Measurements from ENCODE around the gene IRGC. TPM values are rescaled to one million over a fixed set of nuclear protein-coding genes. Genes with fewer than 3 reads are reported as not detected.

Gene IRGC
- total and polyA plus RNA-seq, 9 of the 15 experiments (the other 6 are each of a cell fraction or from before 2014, with no cell fraction given) = not detected

GRCh38 chr19:43674596-43674995 lies 41.3 kb upstream of the IRGC start:
- Histone ChIP-seq H4K20me1 (replicated peaks; ENCODE audit: control insufficient read depth, insufficient read depth, low read length) (no peaks in the 10 kb centered on the region), H3K9ac (ENCODE audit: insufficient read depth in 1 of 2, low read depth in 2 of 2, low read length in 2 of 2) (peak overlapping the region in 1 of 2 experiments; percentile 40; a peak in 1 of 4 replicates), H3K79me2 (ENCODE audit: control insufficient read depth, insufficient read depth, low read length) (no peaks in the 10 kb centered on the region), H3K27me3 (ENCODE audit: control insufficient read depth in 2 of 2, insufficient read depth in 2 of 2, low read length in 2 of 2) (no peaks in the 10 kb centered on the region), H3K9me1 (ENCODE audit: control insufficient read depth, insufficient read depth, low read length) (no peaks in the 10 kb centered on the region), H3K9me3 (replicated peaks; ENCODE audit: control insufficient read depth, insufficient read depth, low read depth, low read length) (no peaks in the 10 kb centered on the region), H3K4me3 (no peak overlapping the region), H3K4me1 (replicated peaks in 1 of 2; ENCODE audit: control insufficient read depth in 2 of 2, insufficient read depth in 2 of 2, low read length in 2 of 2) (peaks cover 28 to 38% of the 10 kb centered on the region in 2 experiments), H3K27ac (ENCODE audit: extremely low read depth, low read depth, low read length) (no peak overlapping the region), H3K36me3 (ENCODE audit: control insufficient read depth, insufficient read depth, low read length) (no peaks in the 10 kb centered on the region), H3K4me2 (ENCODE audit: insufficient read depth, low read length) (no peak overlapping the region), H2AFZ (ENCODE audit: low read depth, low read length) (peak overlapping the region; percentile 52; the same call in 1 of the 2 replicates)
- ChIA-PET CTCF (ENCODE audit: low intra/inter-chr PET ratio) (no interaction called here), POLR2A (interaction anchor here (0.6 kb wide), 1 partner anchor 131 kb away, joined by 6 read pairs; no protein-coding TSS in a partner anchor)
- intact Hi-C loops (cut with micrococcal nuclease) = no loop called here
- ATAC-seq = no peak
- peak; percentile 57 for FAIRE-seq
- in situ Hi-C loops (cut with MboI) = no loop called here
- BruUV-seq (replicated peaks) = no TSS peak
- 15% methylated on average over 3 of the region's 3 CpGs for WGBS (ENCODE audit: insufficient coverage, low coverage, missing lambda C conversion rate)
- no peak for DNase-seq (ENCODE audit: extremely low read depth in 1 of 4, low spot score in 3 of 4)
- TF ChIP-seq SMARCE1 (IDR thresholded peaks at IDR 0.05) (peak; percentile 22; the same call in 1 of the 2 replicates), ZNF384 (IDR thresholded peaks at IDR 0.05; ENCODE audit: low read depth, low read length) (peak; percentile 79), MNT (conservative IDR thresholded peaks at IDR 0.05) (no peak), CEBPG (CRISPR knock-in tag; IDR thresholded peaks at IDR 0.05) (no peak), CEBPG (tag; conservative IDR thresholded peaks at IDR 0.05 in 1 of 2, IDR thresholded peaks at IDR 0.05 in 1 of 2) (peak in 1 of 2 experiments; percentile 59; a peak in 1 of 4 replicates), TGIF2 (CRISPR knock-in tag; IDR thresholded peaks at IDR 0.05) (no peak), PRDM10 (IDR thresholded peaks at IDR 0.05; ENCODE audit: partially characterized antibody) (no peak), XRCC4 (IDR thresholded peaks at IDR 0.05; ENCODE audit: extremely low read depth, insufficient read depth, insufficient read length) (no peak), RERE (CRISPR knock-in tag; IDR thresholded peaks at IDR 0.05; ENCODE audit: borderline replicate concordance) (no peak), EZH2 (IDR thresholded peaks at IDR 0.05; ENCODE audit: borderline replicate concordance, low read depth, low read length) (no peak), MAX (CRISPR knock-in tag; IDR thresholded peaks at IDR 0.05) (peak; percentile 48; the same call in 1 of the 2 replicates)

Measured in K562 (cell line).